ENCODE measurements around the gene KIF17.
"Not testable (repeated sequence)": the region's sequence is repeated elsewhere in the genome, so short reads cannot be mapped to it uniquely, and the experiment has no call there.

Gene KIF17

GRCh38 chr1:20686883-20687725, 30.7 kb downstream of the KIF17 start:
- DNase-seq (ENCODE audit: low spot score): no peak

- DNase-seq (ENCODE audit: low spot score): no peak
Observed at GRCh38 chr1:20685741-20686140, 32.1 kb downstream of the KIF17 start.

GRCh38 chr1:20685099-20685662, 32.6 kb downstream of the KIF17 start:
- DNase-seq (ENCODE audit: low spot score): no peak

- no peak for DNase-seq (ENCODE audit: low spot score)
Observed at GRCh38 chr1:20684651-20685050, 33.2 kb downstream of the KIF17 start.

- DNase-seq (ENCODE audit: low spot score): no peak
Observed at GRCh38 chr1:20684050-20684620, 33.7 kb downstream of the KIF17 start.

GRCh38 chr1:20683614-20684013, 34.2 kb downstream of the KIF17 start:
- no peak for DNase-seq (ENCODE audit: low spot score)

- DNase-seq (ENCODE audit: low spot score): no peak
Observed at GRCh38 chr1:20682571-20683236, 35.1 kb downstream of the KIF17 start.

GRCh38 chr1:20681999-20682398, 35.8 kb downstream of the KIF17 start:
- no peak for DNase-seq (ENCODE audit: low spot score)

GRCh38 chr1:20680269-20680668, 37.5 kb downstream of the KIF17 start:
- DNase-seq (ENCODE audit: low spot score): no peak

- no peak for DNase-seq (ENCODE audit: low spot score)
Observed at GRCh38 chr1:20678599-20678998, 39.2 kb downstream of the KIF17 start.

- not testable (repeated sequence) for DNase-seq (ENCODE audit: low spot score)
Observed at GRCh38 chr1:20673626-20674025, 44.2 kb downstream of the KIF17 start.

- DNase-seq (ENCODE audit: low spot score): no peak
Observed at GRCh38 chr1:20672265-20672632, 45.6 kb downstream of the KIF17 start.

GRCh38 chr1:20670936-20671335, 46.9 kb downstream of the KIF17 start:
- DNase-seq (ENCODE audit: low spot score): no peak

- no peak for DNase-seq (ENCODE audit: low spot score)
Observed at GRCh38 chr1:20668581-20668980, 49.2 kb downstream of the KIF17 start.

GRCh38 chr1:20666804-20667203, 51.0 kb downstream of the KIF17 start:
- no peak for DNase-seq (ENCODE audit: low spot score)

GRCh38 chr1:20666146-20666545, 51.7 kb downstream of the KIF17 start:
- DNase-seq (ENCODE audit: low spot score): no peak

- no peak for DNase-seq (ENCODE audit: low spot score)
Observed at GRCh38 chr1:20665726-20666125, 52.1 kb downstream of the KIF17 start.

GRCh38 chr1:20663969-20664715, 53.7 kb downstream of the KIF17 start:
- no peak for DNase-seq (ENCODE audit: low spot score)

- DNase-seq (ENCODE audit: low spot score): no peak
Observed at GRCh38 chr1:20663365-20663764, 54.4 kb downstream of the KIF17 start.

- no peak for DNase-seq (ENCODE audit: low spot score)
Observed at GRCh38 chr1:20662110-20662475, 55.7 kb downstream of the KIF17 start.

GRCh38 chr1:20661207-20662109, 56.3 kb downstream of the KIF17 start, which contains the start of gene DDOST:
Gene DDOST (minus strand): TSS chr1:20661369. CDS start chr1:20661350, 19 bp downstream.
- peak; percentile 97 for DNase-seq (ENCODE audit: low spot score)

Data from CD4-positive, alpha-beta T cell treated with Interleukin-6 at 100 ng/mL for 8 hours (primary cell).